ENCODE measurements around the gene MUC22.
A peak's percentile ranks its signal among the peaks of the same experiment; 100 is the strongest.
"Not testable (repeated sequence)": the region's sequence is repeated elsewhere in the genome, so short reads cannot be mapped to it uniquely, and the experiment has no call there.

Gene MUC22

GRCh38 chr6:31011153-31011552 is 879 bp downstream of the MUC22 start:
- DNase-seq (no peak), ATAC-seq (no peak)
- no peak overlapping the region for H3K4me3 Mint-ChIP-seq
- no peak overlapping the region for H3K27ac Mint-ChIP-seq
- peaks cover 0 to 4% of the 10 kb centered on the region in 2 donors for H3K9me3 Mint-ChIP-seq
- no peaks in the 10 kb centered on the region for H3K4me1 Mint-ChIP-seq
- H3K27me3 Mint-ChIP-seq: peaks cover 28% of the 10 kb centered on the region

DNA sequence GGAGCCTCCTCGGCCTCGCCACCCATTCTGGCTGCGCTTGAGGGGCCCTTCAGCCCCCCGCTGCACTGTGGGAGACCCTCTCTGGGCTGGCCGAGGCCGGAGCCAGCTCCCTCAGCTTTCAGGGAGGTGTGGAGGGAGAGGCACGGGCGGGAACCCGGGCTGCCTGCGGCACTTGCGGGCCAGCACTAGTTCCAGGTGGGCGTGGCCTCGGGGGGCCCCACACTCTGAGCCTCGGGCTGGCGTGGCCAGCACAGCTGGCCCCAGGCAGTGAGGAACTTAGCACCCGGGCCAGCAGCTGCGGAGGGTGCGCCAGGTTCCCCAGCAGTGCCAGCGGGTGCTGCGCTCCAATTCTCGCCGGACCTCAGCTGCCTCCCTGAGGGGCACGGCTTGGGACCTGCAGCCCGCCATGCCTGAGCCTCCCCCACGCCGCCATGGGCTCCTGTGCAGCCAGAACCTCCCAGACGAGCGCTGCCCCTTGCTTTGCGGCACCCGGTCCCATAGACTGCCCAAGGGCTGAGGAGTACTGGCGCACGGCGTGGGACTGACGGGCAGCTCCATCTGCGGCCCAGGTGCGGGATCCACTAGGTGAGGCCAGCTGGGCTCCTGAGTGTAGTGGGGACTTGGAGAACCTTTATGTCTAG is 6.5 kb downstream of the MUC22 start:
- DNase-seq (no peak), ATAC-seq (no peak)
- no peaks in the 10 kb centered on the region for H3K4me1 Mint-ChIP-seq
- H3K27ac Mint-ChIP-seq: no peak overlapping the region
- no peak overlapping the region for H3K4me3 Mint-ChIP-seq
- H3K9me3 Mint-ChIP-seq: peaks cover 0 to 4% of the 10 kb centered on the region in 2 donors
- H3K27me3 Mint-ChIP-seq: peaks cover 32% of the 10 kb centered on the region

DNA sequence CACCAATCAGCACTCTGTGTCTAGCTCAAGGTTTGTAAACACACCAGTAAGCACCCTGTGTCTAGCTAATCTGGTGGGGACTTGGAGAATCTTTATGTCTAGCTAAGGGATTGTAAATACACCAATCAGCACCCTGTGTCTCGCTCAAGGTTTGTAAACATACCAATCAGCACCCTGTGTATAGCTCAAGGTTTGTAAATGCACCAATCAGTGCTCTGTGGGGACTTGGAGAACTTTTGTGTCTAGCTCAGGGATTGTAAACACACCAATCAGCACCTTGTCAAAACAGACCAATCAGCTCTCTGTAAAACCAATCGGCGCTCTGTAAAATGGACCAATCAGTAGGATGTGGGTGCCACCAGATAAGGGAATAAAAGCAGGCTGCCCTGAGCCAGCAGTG is 7.2 kb downstream of the MUC22 start:
- H3K4me3 Mint-ChIP-seq, H3K9me3 Mint-ChIP-seq, H3K27ac Mint-ChIP-seq, H3K4me1 Mint-ChIP-seq, ATAC-seq, DNase-seq: not testable (repeated sequence)
- H3K27me3 Mint-ChIP-seq: peaks cover 25% of the 10 kb centered on the region

DNA sequence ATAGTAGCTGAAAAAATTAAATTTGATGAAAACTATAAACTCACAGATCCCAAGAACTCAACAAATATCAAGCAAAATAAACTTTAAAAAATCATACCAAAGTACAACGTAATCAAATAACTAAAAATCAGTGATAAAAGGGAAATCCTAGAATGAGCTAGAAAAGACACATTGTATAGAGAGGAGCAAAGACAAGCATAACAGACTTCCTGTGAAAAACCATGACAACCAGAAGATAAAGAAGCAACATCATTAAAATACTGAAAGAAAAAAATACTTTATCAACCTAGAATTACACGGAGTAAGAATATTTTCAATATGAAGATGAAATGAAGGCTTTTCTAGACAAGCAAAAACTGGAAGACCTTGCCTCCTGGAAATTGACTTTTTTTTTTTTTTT is 9.8 kb downstream of the MUC22 start:
- DNase-seq (no peak), ATAC-seq (no peak)
- no peaks in the 10 kb centered on the region for H3K9me3 Mint-ChIP-seq
- peaks cover 17% of the 10 kb centered on the region for H3K27me3 Mint-ChIP-seq
- no peaks in the 10 kb centered on the region for H3K4me1 Mint-ChIP-seq
- no peak overlapping the region for H3K27ac Mint-ChIP-seq
- H3K4me3 Mint-ChIP-seq: no peak overlapping the region

DNA sequence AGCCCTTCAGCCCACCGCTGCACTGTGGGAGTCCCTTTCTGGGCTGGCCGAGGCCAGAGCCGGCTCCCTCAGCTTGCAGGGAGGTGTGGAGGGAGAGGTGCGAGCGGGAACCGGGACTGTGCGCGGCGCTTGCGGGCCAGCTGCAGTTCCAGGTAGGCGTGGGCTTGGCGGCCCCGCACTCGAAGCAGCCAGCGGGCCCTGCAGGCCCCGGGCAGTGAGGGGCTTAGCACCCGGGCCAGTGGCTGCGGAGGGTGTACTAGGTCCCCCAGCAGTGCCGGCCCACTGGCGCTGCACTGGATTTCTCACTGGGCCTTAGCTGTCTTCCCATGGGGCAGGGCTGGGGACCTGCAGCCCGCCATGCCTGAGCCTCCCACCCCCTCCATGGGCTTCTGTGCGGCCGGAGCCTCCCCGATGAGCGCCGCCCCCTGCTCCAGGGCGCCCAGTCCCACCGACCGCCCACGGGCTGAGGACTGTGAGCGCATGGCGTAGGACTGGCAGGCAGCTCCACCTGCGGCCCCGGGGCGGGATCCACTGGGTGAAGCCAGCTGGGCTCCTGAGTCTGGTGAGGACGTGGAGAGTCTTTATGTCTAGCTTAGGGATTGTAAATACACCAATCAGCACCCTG is 10.5 kb downstream of the MUC22 start:
- H3K27me3 Mint-ChIP-seq: peaks cover 17% of the 10 kb centered on the region
- not testable (repeated sequence) for ATAC-seq, H3K9me3 Mint-ChIP-seq, H3K4me3 Mint-ChIP-seq, H3K27ac Mint-ChIP-seq, DNase-seq, H3K4me1 Mint-ChIP-seq

DNA sequence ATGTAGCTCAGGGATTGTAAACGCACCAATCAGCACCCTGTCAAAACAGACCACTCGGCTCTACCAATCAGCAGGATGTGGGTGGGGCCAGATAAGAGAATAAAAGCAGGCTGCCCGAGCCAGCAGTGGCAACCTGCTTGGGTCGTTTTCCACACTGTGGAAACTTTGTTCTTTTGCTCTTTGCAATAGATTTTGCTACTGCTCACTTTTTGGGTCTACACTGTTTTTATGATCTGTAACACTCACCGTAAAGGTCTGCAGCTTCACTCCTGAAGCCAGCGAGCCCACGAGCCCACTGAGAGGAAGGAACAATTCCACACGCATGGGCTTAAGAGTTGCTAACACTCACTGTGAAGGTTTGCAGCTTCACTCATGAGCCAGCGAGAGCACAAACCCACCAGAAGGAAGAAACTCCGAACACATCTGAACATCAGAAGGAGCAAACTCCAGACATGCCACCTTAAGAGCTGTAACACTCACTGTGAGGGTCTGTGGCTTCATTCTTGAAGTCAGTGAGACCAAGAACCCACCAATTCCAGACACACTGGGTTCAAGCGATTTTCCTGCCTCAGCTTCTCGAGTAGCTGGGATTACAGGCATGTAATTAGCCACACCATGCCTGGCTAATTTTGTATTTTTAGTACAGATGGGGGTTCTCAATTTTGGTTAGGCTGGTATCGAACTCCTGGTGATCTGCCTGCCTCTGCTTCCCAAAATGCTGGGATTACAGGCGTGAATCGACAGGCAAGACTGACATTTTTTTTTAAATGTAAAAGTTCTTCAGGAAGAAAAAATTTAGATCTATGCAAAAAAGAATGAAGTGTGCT is 11.6 kb downstream of the MUC22 start:
- H3K27me3 Mint-ChIP-seq: peaks cover 28% of the 10 kb centered on the region
- not testable (repeated sequence) for H3K4me1 Mint-ChIP-seq, H3K9me3 Mint-ChIP-seq, DNase-seq, H3K4me3 Mint-ChIP-seq, ATAC-seq
- H3K27ac Mint-ChIP-seq: peak overlapping the region in 1 of 2 donors; percentile 12

DNA sequence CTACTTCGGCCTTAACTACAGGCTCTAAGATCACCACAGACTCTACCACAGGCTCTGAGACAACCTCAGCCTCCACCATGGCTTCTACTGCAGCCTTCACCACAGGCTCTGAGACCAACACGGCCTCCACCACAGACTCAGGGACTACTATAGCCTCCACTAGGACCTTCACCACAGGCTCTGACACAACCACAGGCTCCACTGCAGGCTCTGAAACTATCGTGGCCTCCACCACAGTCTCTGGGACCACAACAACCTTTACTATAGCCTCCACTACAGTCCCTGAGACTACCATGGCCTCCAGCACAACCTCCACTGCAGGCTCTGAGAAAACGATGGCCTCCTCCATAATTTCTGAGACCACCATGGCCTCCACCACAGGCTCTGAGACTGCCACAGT is 15.3 kb downstream of the MUC22 start:
- peaks cover 8% of the 10 kb centered on the region for H3K4me1 Mint-ChIP-seq
- no peak overlapping the region for H3K27ac Mint-ChIP-seq
- no peak overlapping the region for H3K4me3 Mint-ChIP-seq
- H3K9me3 Mint-ChIP-seq: no peaks in the 10 kb centered on the region
- DNase-seq (no peak), ATAC-seq (peak; percentile 73)
- H3K27me3 Mint-ChIP-seq: peaks cover 44% of the 10 kb centered on the region

- peak overlapping the region in 1 of 2 donors; percentile 38 for H3K27ac Mint-ChIP-seq
- H3K27me3 Mint-ChIP-seq: peaks cover 61% of the 10 kb centered on the region
- no peaks in the 10 kb centered on the region for H3K9me3 Mint-ChIP-seq
- no peak overlapping the region for H3K4me3 Mint-ChIP-seq
- ATAC-seq: peak; percentile 76
- peak in 1 of 2 donors; percentile 22 for DNase-seq
- peaks cover 6% of the 10 kb centered on the region for H3K4me1 Mint-ChIP-seq
Measured at GRCh38 chr6:31031095-31031494, 20.8 kb downstream of the MUC22 start.

DNA sequence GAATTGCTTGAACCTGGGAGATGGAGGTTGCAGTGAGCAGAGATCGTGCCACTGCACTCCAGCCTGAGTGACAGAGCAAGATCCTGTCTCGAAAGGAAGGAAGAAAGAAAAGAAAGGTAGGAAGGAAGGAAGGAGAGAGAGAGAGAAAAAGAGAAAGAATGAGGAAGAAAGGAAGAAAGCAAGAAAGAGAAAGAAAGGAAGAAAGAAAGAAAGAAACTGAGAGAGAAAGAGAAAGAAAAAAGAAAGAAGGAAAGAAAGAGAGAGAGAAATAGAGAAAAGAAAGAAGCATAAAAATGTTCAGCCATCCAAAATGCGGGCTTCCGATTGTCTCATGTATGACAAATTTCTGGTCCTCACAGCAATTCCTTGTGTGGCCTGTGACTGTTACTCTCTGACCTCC is 22.8 kb downstream of the MUC22 start:
- Mint-ChIP-seq H3K4me1 (peaks cover 12% of the 10 kb centered on the region), H3K4me3 (no peak overlapping the region), H3K27me3 (peaks cover 59% of the 10 kb centered on the region), H3K27ac (no peak overlapping the region), H3K9me3 (no peaks in the 10 kb centered on the region)
- DNase-seq (no peak), ATAC-seq (no peak)

DNA sequence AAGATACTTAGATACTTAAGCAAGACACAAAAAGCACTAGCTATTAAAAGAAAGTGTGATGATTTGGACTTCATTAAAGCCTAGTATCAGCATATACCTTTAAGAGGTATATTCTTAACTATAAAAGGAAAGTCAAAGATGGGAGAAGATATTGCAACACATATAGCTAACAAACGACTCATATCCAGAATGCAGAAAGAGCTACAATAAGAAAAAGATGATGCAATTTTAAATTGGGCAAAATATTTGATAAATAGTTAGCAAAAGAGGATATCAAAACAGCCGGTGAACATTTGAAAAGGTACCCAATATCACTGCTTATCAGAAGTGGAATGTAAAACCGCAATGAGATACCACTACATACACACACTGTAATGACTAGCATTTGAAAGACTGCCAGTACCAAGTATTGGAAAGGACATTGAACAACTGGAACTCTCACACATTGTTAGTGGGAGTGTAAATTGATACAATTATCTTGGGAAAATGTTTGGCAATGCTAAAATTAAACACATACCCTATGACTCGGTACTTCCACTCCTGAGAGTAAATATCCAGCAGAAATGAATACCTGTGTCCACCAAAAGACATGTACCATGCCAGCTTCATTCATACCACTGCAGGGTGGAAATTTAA is 25.7 kb downstream of the MUC22 start:
- Mint-ChIP-seq H3K27me3 (peaks cover 32% of the 10 kb centered on the region), H3K27ac (peak overlapping the region in 1 of 2 donors; percentile 46), H3K4me1 (peaks cover 9% of the 10 kb centered on the region), H3K9me3 (no peaks in the 10 kb centered on the region), H3K4me3 (no peak overlapping the region)
- ATAC-seq (no peak), DNase-seq (no peak)

DNA sequence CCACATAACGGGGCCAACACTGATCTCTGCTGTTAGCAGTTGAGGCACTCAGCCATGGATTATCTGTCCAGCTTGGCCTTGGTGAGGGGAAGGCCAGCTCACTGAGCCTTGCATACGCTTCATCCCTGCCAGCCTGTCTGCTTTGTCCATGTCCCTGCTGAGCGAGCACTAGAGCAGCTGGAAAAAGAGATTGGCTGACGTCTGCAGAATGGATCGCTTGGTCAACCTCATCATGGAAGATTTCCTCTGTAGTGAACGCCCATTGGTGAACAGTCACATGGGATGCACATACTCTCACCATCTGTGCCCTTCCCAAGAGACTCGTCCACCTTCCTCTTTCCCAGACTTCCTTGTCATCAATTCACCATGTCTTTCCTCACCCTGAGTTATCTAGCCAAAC is 26.9 kb downstream of the MUC22 start:
- DNase-seq (no peak), ATAC-seq (no peak)
- H3K27ac Mint-ChIP-seq: no peak overlapping the region
- peaks cover 20% of the 10 kb centered on the region for H3K27me3 Mint-ChIP-seq
- no peak overlapping the region for H3K4me3 Mint-ChIP-seq
- H3K4me1 Mint-ChIP-seq: peaks cover 5% of the 10 kb centered on the region
- no peaks in the 10 kb centered on the region for H3K9me3 Mint-ChIP-seq

GRCh38 chr6:31037682-31038081 is 27.4 kb downstream of the MUC22 start:
- DNase-seq: no peak
- Mint-ChIP-seq H3K27me3 (peaks cover 16% of the 10 kb centered on the region), H3K27ac (peak overlapping the region in 1 of 2 donors; percentile 5), H3K4me3 (no peak overlapping the region), H3K9me3 (no peaks in the 10 kb centered on the region), H3K4me1 (peaks cover 5% of the 10 kb centered on the region)
- no peak for ATAC-seq

DNA sequence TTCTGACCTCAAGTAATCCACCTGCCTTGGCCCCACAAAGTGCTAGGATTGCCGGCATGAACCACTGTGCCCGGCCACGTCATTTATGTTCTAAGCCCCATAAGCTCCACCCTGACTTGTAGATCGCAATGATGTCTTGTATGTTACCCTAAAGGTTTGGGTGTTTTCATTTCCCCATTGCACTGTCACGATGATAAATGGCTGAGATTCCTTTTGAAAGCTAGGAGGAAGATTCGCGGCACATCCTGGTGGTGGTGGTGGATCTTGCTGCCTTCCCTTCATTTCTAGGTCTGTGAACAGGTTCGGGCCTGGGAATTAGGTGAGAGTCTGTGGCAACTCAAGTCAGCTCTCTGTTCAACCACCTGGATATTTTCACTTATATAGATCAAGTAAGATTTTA is 28.3 kb downstream of the MUC22 start:
- H3K9me3 Mint-ChIP-seq: no peaks in the 10 kb centered on the region
- peaks cover 5% of the 10 kb centered on the region for H3K4me1 Mint-ChIP-seq
- DNase-seq (no peak), ATAC-seq (no peak)
- peak overlapping the region in 1 of 2 donors; percentile 10 for H3K27ac Mint-ChIP-seq
- no peak overlapping the region for H3K4me3 Mint-ChIP-seq
- H3K27me3 Mint-ChIP-seq: peaks cover 7% of the 10 kb centered on the region

- ATAC-seq (no peak), DNase-seq (no peak)
- Mint-ChIP-seq H3K27me3 (peaks cover 25% of the 10 kb centered on the region), H3K9me3 (no peaks in the 10 kb centered on the region), H3K4me3 (no peak overlapping the region), H3K4me1 (peaks cover 5% of the 10 kb centered on the region), H3K27ac (no peak overlapping the region)
Measured at GRCh38 chr6:31040801-31041200, 30.5 kb downstream of the MUC22 start.

- Mint-ChIP-seq H3K27ac (peak overlapping the region in 1 of 2 donors; percentile 30), H3K4me1 (peaks cover 3% of the 10 kb centered on the region), H3K4me3 (no peak overlapping the region), H3K9me3 (no peaks in the 10 kb centered on the region), H3K27me3 (peaks cover 28% of the 10 kb centered on the region)
- DNase-seq: no peak
- no peak for ATAC-seq
Measured at GRCh38 chr6:31041372-31041974, 31.2 kb downstream of the MUC22 start.

All from stimulated activated naive CD8-positive, alpha-beta T cell treated with anti-CD3 and anti-CD28 coated beads, Interleukin-15, amount 100 ng/mL, for 72 hours (primary cell).